B cell (primary cell): ENCODE data around the gene RPS21. TPM values are rescaled to one million over a fixed set of nuclear protein-coding genes. Genes with fewer than 3 reads are reported as not detected.

Experiments
- ATAC-seq: fragments of 200-7000 bp; cut with Tn5 transposase; one replicate; pipeline ENCODE4 v1.10.0; 2021; ENCODE audit warnings: low read depth, mild to moderate bottlenecking, moderate number of reproducible peaks, moderate library complexity
- CTCF ChIA-PET: fragments of 350-600 bp; sonication (Branson Sonifier 250); formaldehyde crosslinking; loops from one replicate; lab custom pipeline; 2021; ENCODE audit warnings: antibody characterized with exemption, inconsistent platforms; lab: Charles Lee
- POLR2A ChIA-PET: fragments of 350-600 bp; sonication (Branson Sonifier 250); formaldehyde crosslinking; loops from one replicate; lab custom pipeline; 2021; ENCODE audit warnings: antibody characterized with exemption; lab: Charles Lee
- DNase-seq: peaks from one replicate; pipeline ENCODE4 v3.0.0; 2013
- H2AFZ ChIP-seq: 2 replicates; pipeline ENCODE4 v1.6.1; 2012; ENCODE audit warnings: mild to moderate bottlenecking, low read depth, low read length; ENCODE audit not compliant: insufficient read depth, poor library complexity, severe bottlenecking
- H3K27ac ChIP-seq, 2 donors: 1 replicate in 1 of 2; 2 replicates in 1 of 2; pipeline ENCODE4 v1.5.1; 2012 to 2013; ENCODE audit warnings: low read length in 2 of 2, mild to moderate bottlenecking in 2 of 2, moderate library complexity in 1 of 2
- H3K27me3 ChIP-seq, 4 experiments: fragments of 200-600 bp in 1 of 4; sonication (generic) in 1 of 4; replicated peaks in 1 of 4; 1 replicate in 2 of 4; 2 replicates in 2 of 4; pipeline versions ENCODE4 v1.6.1 to v1.7.0; 2013 to 2016; ENCODE audit warnings: low read length in 3 of 4, mild to moderate bottlenecking in 2 of 4, mixed read lengths in 1 of 4, moderate library complexity in 1 of 4; ENCODE audit not compliant: insufficient read depth in 4 of 4, control insufficient read depth in 3 of 4; ENCODE audit errors: control extremely low read depth in 1 of 4
- H3K36me3 ChIP-seq, 2 experiments: replicated peaks in 1 of 2; 1 replicate in 1 of 2; 2 replicates in 1 of 2; pipeline versions ENCODE4 v1.6.1 to v1.7.1; 2013; ENCODE audit warnings: low read length in 1 of 2; ENCODE audit not compliant: insufficient read depth in 2 of 2, control insufficient read depth in 1 of 2; ENCODE audit errors: control extremely low read depth in 1 of 2, extremely low read depth in 1 of 2
- H3K4me1 ChIP-seq, 2 donors: fragments of 200-600 bp in 1 of 2; sonication (generic) in 1 of 2; 1 replicate in 1 of 2; 2 replicates in 1 of 2; pipeline versions ENCODE4 v1.5.1 to v1.6.1; 2013 to 2017; ENCODE audit warnings: low read length in 2 of 2; ENCODE audit not compliant: control insufficient read depth in 2 of 2, insufficient read depth in 2 of 2
- H3K4me2 ChIP-seq: replicated peaks from 2 replicates; pipeline ENCODE3; 2012; ENCODE audit warnings: mild to moderate bottlenecking, low read depth, low read length; ENCODE audit not compliant: poor library complexity, severe bottlenecking
- H3K4me3 ChIP-seq, 5 experiments: fragments of 200-600 bp in 1 of 5; sonication (generic) in 1 of 5; 1 replicate in 3 of 5; 2 replicates in 2 of 5; pipeline versions ENCODE4 v1.5.1 to v1.7.0; 2011 to 2016; ENCODE audit warnings: low read length in 4 of 5, mild to moderate bottlenecking in 4 of 5, low read depth in 2 of 5, control low read depth in 1 of 5, moderate library complexity in 1 of 5; ENCODE audit not compliant: insufficient read depth in 1 of 5; ENCODE audit errors: control extremely low read depth in 1 of 5, extremely low read depth in 1 of 5
- H3K79me2 ChIP-seq: fragments of 200-600 bp; sonication (generic); one replicate; pipeline ENCODE4 v1.6.0; 2016; ENCODE audit warnings: low read length; ENCODE audit not compliant: control insufficient read depth, insufficient read depth
- H3K9ac ChIP-seq: fragments of 200-600 bp; sonication (generic); 2 replicates; pipeline ENCODE4 v1.6.1; 2017; ENCODE audit warnings: mild to moderate bottlenecking, low read length, moderate library complexity
- H3K9me3 ChIP-seq, 3 donors: one replicate each; pipeline versions ENCODE4 v1.6.1 to v1.7.1; 2013; ENCODE audit warnings: low read length in 2 of 3; ENCODE audit not compliant: control insufficient read depth in 2 of 3, insufficient read depth in 1 of 3; ENCODE audit errors: control extremely low read depth in 1 of 3
- H4K20me1 ChIP-seq: 2 replicates; pipeline ENCODE4 v1.6.0; 2012; ENCODE audit warnings: mild to moderate bottlenecking, low read length; ENCODE audit not compliant: insufficient read depth, control insufficient read depth, poor library complexity, severe bottlenecking
- H3K27ac Mint-ChIP-seq: one replicate; pipeline ENCODE4 v1.8.0; 2021; ENCODE audit warnings: mixed read lengths
- H3K27me3 Mint-ChIP-seq: one replicate; pipeline ENCODE4 v1.8.0; 2021; ENCODE audit warnings: mixed read lengths
- H3K4me1 Mint-ChIP-seq: one replicate; pipeline ENCODE4 v1.8.0; 2021; ENCODE audit warnings: mixed read lengths
- H3K4me3 Mint-ChIP-seq: one replicate; pipeline ENCODE4 v1.8.0; 2021; ENCODE audit warnings: mixed read lengths
- H3K9me3 Mint-ChIP-seq: one replicate; pipeline ENCODE4 v1.8.0; 2022; ENCODE audit warnings: mixed read lengths; ENCODE audit not compliant: insufficient read depth
- CTCF ChIP-seq: fragments of 200-600 bp; IDR thresholded peaks from one replicate; pipeline ENCODE4 v1.8.0; 2022; ENCODE audit warnings: antibody characterized with exemption, mild to moderate bottlenecking
- EZH2 ChIP-seq: IDR thresholded peaks from 2 replicates; pipeline ENCODE4 v1.6.1; 2012; ENCODE audit warnings: borderline replicate concordance, low read depth, mild to moderate bottlenecking, moderate library complexity, low read length; ENCODE audit not compliant: insufficient read depth, poor library complexity, severe bottlenecking
- WGBS: methylation state at CpG from one replicate; pipeline ENCODE4 v1.1.5; 2013; ENCODE audit warnings: missing lambda C conversion rate; ENCODE audit not compliant: insufficient coverage; 5-methylcytosine and 5-hydroxymethylcytosine counted together
- intact Hi-C: fragments of 100-400 bp; cut with micrococcal nuclease; formaldehyde crosslinking; loops from one replicate; pipeline ENCODE4 v1.10.0; 2022
- polyA plus RNA-seq: library from polyadenylated mRNA; depleted of rRNA; stranded (reverse); fragments of >200 nt; gene quantifications from 2 replicates; pipeline ENCODE4 v1.2.3, GENCODE V29; 2012
- total RNA-seq, 2 donors: library from RNA; stranded (reverse); fragments of 120-200 nt in 1 of 2; gene quantifications; 1 replicate in 1 of 2; 2 replicates in 1 of 2; pipeline versions ENCODE4 v1.2.3 to v1.2.4, GENCODE V29; 2013 to 2022

RPS21 gene
- total and polyA plus RNA-seq, 2 donors (not counting 1 experiment from before 2014, with no cell fraction given) = 2,653 to 9,603 TPM

- intact Hi-C loops = loop anchor here (1.0 to 10.0 kb wide), 4 partner anchors 80 to 372 kb away; partner anchors contain the start of genes ADRM1, LSM14B and OSBPL2
- TF ChIP-seq CTCF (peak; percentile 93), EZH2 (no peak)
- H3K4me2 ChIP-seq = no peak overlapping the region
- peak; percentile 82 for ATAC-seq
- H3K4me1 ChIP-seq = peaks cover 8 to 22% of the 10 kb centered on the region in 2 donors
- peaks cover 4% of the 10 kb centered on the region for H3K9me3 Mint-ChIP-seq
- no peak overlapping the region for H3K4me3 ChIP-seq
- peak overlapping the region; percentile 26 for H3K4me3 Mint-ChIP-seq
- no peaks in the 10 kb centered on the region for H3K27me3 ChIP-seq
- H4K20me1 ChIP-seq = peaks cover 4% of the 10 kb centered on the region
- POLR2A ChIA-PET = interaction anchor here (1.4 kb wide), 1 partner anchor 82 kb away, joined by 3 read pairs; no protein-coding TSS in a partner anchor
- H3K9me3 ChIP-seq = no peaks in the 10 kb centered on the region
- no peaks in the 10 kb centered on the region for H3K27me3 Mint-ChIP-seq
- no peak overlapping the region for H2AFZ ChIP-seq
- peak overlapping the region; percentile 82 for H3K27ac Mint-ChIP-seq
- WGBS = 37% methylated on average over 12 of the region's 18 CpGs
- no peak overlapping the region for H3K27ac ChIP-seq
- CTCF ChIA-PET = interaction anchor here (0.6 to 2.6 kb wide), 31 partner anchors 9 to 426 kb away, joined by 3 to 81 read pairs (median 4); partner anchors contain the start of genes ADRM1, LAMA5 and OSBPL2
- peak; percentile 87 for DNase-seq
- H3K36me3 ChIP-seq = no peaks in the 10 kb centered on the region
- H3K4me1 Mint-ChIP-seq = peaks cover 32% of the 10 kb centered on the region
- no peak overlapping the region for H3K9ac ChIP-seq
- H3K79me2 ChIP-seq = peaks cover 24% of the 10 kb centered on the region
Observed at GRCh38 chr20:62382306-62383198, 4.4 kb upstream of the RPS21 start.
